A204.1 (cell line): Measurements from ENCODE around the gene BCKDK.

Source experiments
- FAIRE-seq: peaks from 2 replicates; lab custom pipeline; 2012; peaks lifted over from hg19 to GRCh38; lab: Jason Lieb, UNC

The BCKDK gene

GRCh38 chr16:31108035-31108793, at the start of gene BCKDK:
BCKDK (plus strand) TSS chr16:31108386; CDS start chr16:31109224, 838 bp downstream.
- FAIRE-seq = no peak

- FAIRE-seq = no peak
Measured at GRCh38 chr16:31061126-31061812, 46.9 kb upstream of the BCKDK start.

GRCh38 chr16:31061813-31062440, 46.3 kb upstream of the BCKDK start:
- FAIRE-seq = no peak

- FAIRE-seq = no peak
Measured at GRCh38 chr16:31063495-31063842, 44.7 kb upstream of the BCKDK start.

- no peak for FAIRE-seq
Measured at GRCh38 chr16:31063843-31064611, 44.2 kb upstream of the BCKDK start.

- FAIRE-seq = no peak
Measured at GRCh38 chr16:31064882-31065461, 43.2 kb upstream of the BCKDK start.

GRCh38 chr16:31067342-31067741, 40.8 kb upstream of the BCKDK start:
- no peak for FAIRE-seq

- no peak for FAIRE-seq
Measured at GRCh38 chr16:31071861-31072260, 36.3 kb upstream of the BCKDK start.

GRCh38 chr16:31072540-31073141, 35.5 kb upstream of the BCKDK start:
- FAIRE-seq = no peak

GRCh38 chr16:31073142-31073969, 34.8 kb upstream of the BCKDK start:
- no peak for FAIRE-seq

- FAIRE-seq = peak; percentile 95
Measured at GRCh38 chr16:31073970-31074813, 34.0 kb upstream of the BCKDK start, which contains the start of the genes ZNF646 and ZNF668. ZNF646 (plus strand) TSS chr16:31074422; CDS start chr16:31076325, 1,903 bp downstream. ZNF668 (minus strand) TSS chr16:31074240; CDS start chr16:31064459, 9,781 bp downstream.

GRCh38 chr16:31074814-31075183, 33.4 kb upstream of the BCKDK start:
- FAIRE-seq = no peak

GRCh38 chr16:31076319-31076718, 31.9 kb upstream of the BCKDK start:
- no peak for FAIRE-seq

GRCh38 chr16:31077024-31077423, 31.2 kb upstream of the BCKDK start:
- FAIRE-seq = no peak

- FAIRE-seq = no peak
Measured at GRCh38 chr16:31077592-31078396, 30.4 kb upstream of the BCKDK start.

- FAIRE-seq = no peak
Measured at GRCh38 chr16:31078597-31079341, 29.4 kb upstream of the BCKDK start.

- no peak for FAIRE-seq
Measured at GRCh38 chr16:31079342-31079944, 28.7 kb upstream of the BCKDK start.
